ENCODE measurements around the gene EEF1AKMT2. TPM values are rescaled to one million over a fixed set of nuclear protein-coding genes. Genes with fewer than 3 reads are reported as not detected.
"Not testable (repeated sequence)": the region's sequence is repeated elsewhere in the genome, so short reads cannot be mapped to it uniquely, and the experiment has no call there.

Gene EEF1AKMT2
- total RNA-seq, 4 donors from 2014 or later = 9.1 to 18.6 (median 10.5) TPM

- Histone ChIP-seq H3K9me3 (no peaks in the 10 kb centered on the region), H3K36me3 (peaks cover 0 to 21% of the 10 kb centered on the region in 2 donors), H3K4me3 (no peak overlapping the region), H3K4me1 (peaks cover 4 to 17% (median 9%) of the 10 kb centered on the region in 3 donors), H3K27ac (no peak overlapping the region), H3K27me3 (no peaks in the 10 kb centered on the region)
- 72 to 73% methylated on average over 4 of the region's 4 CpGs for WGBS, 2 donors (ENCODE audit: low coverage in 1 of 2)
- ATAC-seq = no peak
- TF ChIP-seq POLR2AphosphoS5 (IDR thresholded peaks at IDR 0.05) (no peak), EP300 (IDR thresholded peaks at IDR 0.05) (no peak), CTCF (IDR thresholded peaks at IDR 0.05) (no peak), POLR2A (IDR thresholded peaks at IDR 0.05) (no peak)
Measured at GRCh38 chr10:124748953-124749645, 42.6 kb downstream of the EEF1AKMT2 start.

GRCh38 chr10:124748166-124748565, 43.5 kb downstream of the EEF1AKMT2 start:
- Histone ChIP-seq H3K4me3 (no peak overlapping the region), H3K9me3 (no peaks in the 10 kb centered on the region), H3K27me3 (no peaks in the 10 kb centered on the region), H3K4me1 (peaks cover 4 to 16% (median 9%) of the 10 kb centered on the region in 3 donors), H3K27ac (no peak overlapping the region), H3K36me3 (peaks cover 0 to 21% of the 10 kb centered on the region in 2 donors)
- ATAC-seq = no peak
- TF ChIP-seq CTCF (IDR thresholded peaks at IDR 0.05) = no peak
- no peak for TF ChIP-seq POLR2AphosphoS5 (IDR thresholded peaks at IDR 0.05)
- no peak for TF ChIP-seq EP300 (IDR thresholded peaks at IDR 0.05)
- no peak for TF ChIP-seq POLR2A (IDR thresholded peaks at IDR 0.05)
- WGBS, 2 donors (ENCODE audit: low coverage in 1 of 2) = 88 to 90% methylated on average over 2 to 3 of the region's 3 CpGs

GRCh38 chr10:124747745-124748144, 43.9 kb downstream of the EEF1AKMT2 start:
- Histone ChIP-seq H3K9me3 (no peaks in the 10 kb centered on the region), H3K27ac (no peak overlapping the region), H3K4me1 (peaks cover 4 to 20% (median 9%) of the 10 kb centered on the region in 3 donors), H3K27me3 (no peaks in the 10 kb centered on the region), H3K36me3 (peaks cover 0 to 21% of the 10 kb centered on the region in 2 donors), H3K4me3 (no peak overlapping the region)
- 86% methylated on average over 1 of the region's 1 CpG for WGBS, 2 donors (ENCODE audit: low coverage in 1 of 2)
- ATAC-seq = no peak
- TF ChIP-seq EP300 (IDR thresholded peaks at IDR 0.05) = no peak
- no peak for TF ChIP-seq CTCF (IDR thresholded peaks at IDR 0.05)
- TF ChIP-seq POLR2A (IDR thresholded peaks at IDR 0.05) = no peak
- no peak for TF ChIP-seq POLR2AphosphoS5 (IDR thresholded peaks at IDR 0.05)

GRCh38 chr10:124746992-124747391, 44.7 kb downstream of the EEF1AKMT2 start:
- Histone ChIP-seq H3K4me3 (no peak overlapping the region), H3K4me1 (peaks cover 8 to 28% (median 17%) of the 10 kb centered on the region in 3 donors), H3K27ac (peak overlapping the region in 1 of 4 donors; percentile 0), H3K27me3 (no peaks in the 10 kb centered on the region), H3K9me3 (no peaks in the 10 kb centered on the region), H3K36me3 (peaks cover 0 to 21% of the 10 kb centered on the region in 2 donors)
- 82 to 93% methylated on average over 2 of the region's 2 CpGs for WGBS, 2 donors (ENCODE audit: low coverage in 1 of 2)
- TF ChIP-seq EP300 (IDR thresholded peaks at IDR 0.05) (no peak), POLR2AphosphoS5 (IDR thresholded peaks at IDR 0.05) (no peak), CTCF (IDR thresholded peaks at IDR 0.05) (no peak), POLR2A (IDR thresholded peaks at IDR 0.05) (no peak)
- ATAC-seq = no peak

GRCh38 chr10:124746447-124746846, 45.2 kb downstream of the EEF1AKMT2 start:
- not testable (repeated sequence) for H3K9me3 ChIP-seq, H3K4me3 ChIP-seq, H3K27ac ChIP-seq, ATAC-seq, H3K27me3 ChIP-seq
- Histone ChIP-seq H3K4me1 (peaks cover 9 to 33% (median 22%) of the 10 kb centered on the region in 3 donors), H3K36me3 (peaks cover 0 to 21% of the 10 kb centered on the region in 2 donors)
- 89 to 96% methylated on average over 8 of the region's 8 CpGs for whole genome bisulfite sequencing, 2 donors (ENCODE audit: low coverage in 1 of 2)
